Right ventricle myocardium superior (tissue), 1 donor: ENCODE results near the gene JPH4. TPM values are rescaled to one million over a fixed set of nuclear protein-coding genes. Genes with fewer than 3 reads are reported as not detected.
A peak's percentile ranks its signal among the peaks of the same experiment; 100 is the strongest.

Experiments used
- ATAC-seq: fragments of 200-7000 bp; cut with Tn5 transposase; one replicate; pipeline ENCODE4 v1.9.1; 2020; ENCODE audit warnings: mild to moderate bottlenecking; ENCODE audit not compliant: poor library complexity
- DNase-seq: peaks from one replicate; pipeline ENCODE4 v3.0.0-alpha.2; 2020
- intact Hi-C: fragments of 100-400 bp; cut with DNase I; formaldehyde crosslinking; loops from one replicate; pipeline ENCODE4 v1.11.2; 2022
- total RNA-seq: library from RNA; stranded (reverse); fragmentation: NEBNext Ultra II Directional; extraction: Animal tissue kit (Norgen Biotek cat#: 25700); gene quantifications from one replicate; pipeline ENCODE4 v1.2.1, GENCODE V29; 2021
- donor health status: DM: no; HTN: yes; CAD: no; lungs with severe emphysema.

Gene JPH4
- total RNA-seq, 1 donor from 2014 or later = 0.13 TPM

- DNase-seq (no peak), ATAC-seq (no peak)
- intact Hi-C loops = loop anchor here (10.0 kb wide), 2 partner anchors 244 to 304 kb away; partner anchors contain the start of gene PABPN1
These were observed 9.8 kb downstream of the JPH4 start for GRCh38 chr14:23568600-23569331.

GRCh38 chr14:23568021-23568599 lies 10.5 kb downstream of the JPH4 start:
- ATAC-seq = no peak
- intact Hi-C loops = loop anchor here (10.0 kb wide), 2 partner anchors 243 to 303 kb away; partner anchors contain the start of gene PABPN1
- DNase-seq = no peak

- intact Hi-C loops = loop anchor here (10.0 kb wide), 2 partner anchors 243 to 303 kb away; partner anchors contain the start of gene PABPN1
- DNase-seq (peak; percentile 91), ATAC-seq (peak; percentile 72)
These were observed 11.2 kb downstream of the JPH4 start, which contains the start of gene AP1G2 for GRCh38 chr14:23567186-23568020. Gene AP1G2 (minus strand): TSS chr14:23567791. CDS start chr14:23567314, 477 bp downstream.

- peak; percentile 19 for ATAC-seq
- no peak for DNase-seq
- intact Hi-C loops = loop anchor here (10.0 kb wide), 2 partner anchors 242 to 302 kb away; partner anchors contain the start of gene PABPN1
These were observed 11.8 kb downstream of the JPH4 start for GRCh38 chr14:23566778-23567185.

- no peak for DNase-seq
- ATAC-seq = no peak
- intact Hi-C loops = loop anchor here (10.0 kb wide), 2 partner anchors 241 to 301 kb away; partner anchors contain the start of gene PABPN1
These were observed 12.3 kb downstream of the JPH4 start for GRCh38 chr14:23566112-23566777.

GRCh38 chr14:23565626-23566025 lies 13.0 kb downstream of the JPH4 start:
- DNase-seq (no peak), ATAC-seq (no peak)
- intact Hi-C loops = loop anchor here (10.0 kb wide), 2 partner anchors 241 to 301 kb away; partner anchors contain the start of gene PABPN1

GRCh38 chr14:23564876-23565275 lies 13.7 kb downstream of the JPH4 start:
- DNase-seq = no peak
- ATAC-seq = no peak
- intact Hi-C loops = loop anchor here (10.0 kb wide), 2 partner anchors 240 to 300 kb away; partner anchors contain the start of gene PABPN1

- intact Hi-C loops = loop anchor here (10.0 kb wide), 2 partner anchors 239 to 299 kb away; partner anchors contain the start of gene PABPN1
- DNase-seq = no peak
- ATAC-seq = no peak
These were observed 14.3 kb downstream of the JPH4 start for GRCh38 chr14:23564181-23564812.

- ATAC-seq (no peak), DNase-seq (no peak)
- intact Hi-C loops = loop anchor here (10.0 kb wide), 2 partner anchors 239 to 299 kb away; partner anchors contain the start of gene PABPN1
These were observed 15.0 kb downstream of the JPH4 start for GRCh38 chr14:23563473-23564180.

- intact Hi-C loops = loop anchor here (1.0 to 10.0 kb wide), 3 partner anchors 85 to 298 kb away; partner anchors contain the start of gene PABPN1
- no peak for DNase-seq
- ATAC-seq = peak; percentile 34
These were observed 15.6 kb downstream of the JPH4 start for GRCh38 chr14:23562822-23563472.

GRCh38 chr14:23561873-23562821 lies 16.4 kb downstream of the JPH4 start:
- ATAC-seq (no peak), DNase-seq (no peak)
- intact Hi-C loops = loop anchor here (1.0 to 10.0 kb wide), 3 partner anchors 84 to 297 kb away; partner anchors contain the start of gene PABPN1

- intact Hi-C loops = loop anchor here (10.0 kb wide), 2 partner anchors 236 to 296 kb away; partner anchors contain the start of gene PABPN1
- ATAC-seq = no peak
- DNase-seq = no peak
These were observed 17.3 kb downstream of the JPH4 start for GRCh38 chr14:23561259-23561658.

GRCh38 chr14:23559926-23560520 lies 18.6 kb downstream of the JPH4 start:
- intact Hi-C loops = loop anchor here (10.0 kb wide), 2 partner anchors 235 to 295 kb away; partner anchors contain the start of gene PABPN1
- no peak for DNase-seq

GRCh38 chr14:23559010-23559925 lies 19.3 kb downstream of the JPH4 start:
- intact Hi-C loops = no loop called here
- no peak for ATAC-seq
- peak; percentile 70 for DNase-seq

More at GRCh38 chr14:23559926-23560520, 18.6 kb downstream of the JPH4 start:
- ATAC-seq = no peak
